Measurements from ENCODE around the gene SLC13A5. TPM values are rescaled to one million over a fixed set of nuclear protein-coding genes. Genes with fewer than 3 reads are reported as not detected.

Gene SLC13A5
- not detected for total RNA-seq

DNA sequence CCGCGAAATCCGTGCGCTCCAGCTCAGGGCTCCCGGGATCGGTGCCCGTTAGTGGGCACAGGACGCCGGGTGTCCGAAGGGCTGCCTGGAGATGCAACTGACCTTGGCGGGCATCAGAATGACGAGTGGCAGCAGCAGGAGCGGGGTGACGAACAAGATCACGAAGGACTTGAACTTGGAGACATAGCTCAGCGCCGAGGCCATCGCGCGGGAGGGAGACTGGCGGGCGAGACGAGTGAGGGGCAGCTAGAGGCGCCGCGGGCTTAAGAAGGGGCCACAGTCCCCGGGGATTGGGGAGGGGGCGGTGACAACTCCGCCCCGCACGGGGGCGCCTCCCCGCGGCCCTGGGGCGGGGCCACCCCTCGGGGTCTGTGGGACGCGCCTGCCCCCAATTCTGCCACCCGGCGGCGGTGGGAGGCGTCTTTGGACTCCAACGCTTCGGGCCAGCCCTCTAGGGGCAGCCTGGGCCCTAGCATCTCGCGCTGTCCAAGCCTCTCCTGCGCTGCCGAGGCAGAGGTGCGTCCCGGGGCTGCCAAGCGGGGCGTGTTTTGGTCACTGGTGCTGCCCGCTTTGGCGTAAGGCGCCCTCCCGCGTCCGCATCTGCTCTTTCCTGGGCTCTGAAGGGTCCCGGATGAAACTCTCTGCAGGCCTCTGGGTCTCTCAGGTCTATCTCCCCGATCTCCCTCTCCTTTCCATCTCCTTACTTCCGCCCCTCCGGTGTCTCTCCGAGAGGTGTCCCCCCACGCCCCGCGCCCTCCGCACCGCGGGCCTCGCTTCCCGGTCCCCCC, at the start of gene SLC13A5:
Gene SLC13A5 (minus strand): TSS at position 240 of the 788 bp plus-strand sequence. CDS start 36 bp downstream, at position 204.
- H3K4me1 ChIP-seq, result peaks cover 0 to 12% (median 3%) of the 10 kb centered on the region in 4 donors
- no peak within 1 kb of the TSS for H3K27ac ChIP-seq
- H3K27me3 ChIP-seq, result peaks cover 0 to 46% of the 10 kb centered on the region in 2 donors
- TF ChIP-seq POLR2A (IDR thresholded peaks at IDR 0.05) (no peak), EP300 (IDR thresholded peaks at IDR 0.05) (no peak)
- TF ChIP-seq, protein P1, sequence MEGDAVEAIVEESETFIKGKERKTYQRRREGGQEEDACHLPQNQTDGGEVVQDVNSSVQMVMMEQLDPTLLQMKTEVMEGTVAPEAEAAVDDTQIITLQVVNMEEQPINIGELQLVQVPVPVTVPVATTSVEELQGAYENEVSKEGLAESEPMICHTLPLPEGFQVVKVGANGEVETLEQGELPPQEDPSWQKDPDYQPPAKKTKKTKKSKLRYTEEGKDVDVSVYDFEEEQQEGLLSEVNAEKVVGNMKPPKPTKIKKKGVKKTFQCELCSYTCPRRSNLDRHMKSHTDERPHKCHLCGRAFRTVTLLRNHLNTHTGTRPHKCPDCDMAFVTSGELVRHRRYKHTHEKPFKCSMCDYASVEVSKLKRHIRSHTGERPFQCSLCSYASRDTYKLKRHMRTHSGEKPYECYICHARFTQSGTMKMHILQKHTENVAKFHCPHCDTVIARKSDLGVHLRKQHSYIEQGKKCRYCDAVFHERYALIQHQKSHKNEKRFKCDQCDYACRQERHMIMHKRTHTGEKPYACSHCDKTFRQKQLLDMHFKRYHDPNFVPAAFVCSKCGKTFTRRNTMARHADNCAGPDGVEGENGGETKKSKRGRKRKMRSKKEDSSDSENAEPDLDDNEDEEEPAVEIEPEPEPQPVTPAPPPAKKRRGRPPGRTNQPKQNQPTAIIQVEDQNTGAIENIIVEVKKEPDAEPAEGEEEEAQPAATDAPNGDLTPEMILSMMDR (IDR thresholded peaks at IDR 0.05), result peak in 1 of 5 experiments; percentile 13
- no peaks in the 10 kb centered on the region for H3K36me3 ChIP-seq
- peak within 1 kb of the TSS in 1 of 4 donors; percentile 35 for H3K4me3 ChIP-seq
- 2% methylated on average over 35 to 57 of the region's 71 CpGs for WGBS, 2 donors
- peaks cover 0 to 39% (median 0%) of the 10 kb centered on the region in 4 donors for H3K9me3 ChIP-seq
- DNase-seq (ENCODE audit: low spot score in 2 of 2), result no peak

DNA sequence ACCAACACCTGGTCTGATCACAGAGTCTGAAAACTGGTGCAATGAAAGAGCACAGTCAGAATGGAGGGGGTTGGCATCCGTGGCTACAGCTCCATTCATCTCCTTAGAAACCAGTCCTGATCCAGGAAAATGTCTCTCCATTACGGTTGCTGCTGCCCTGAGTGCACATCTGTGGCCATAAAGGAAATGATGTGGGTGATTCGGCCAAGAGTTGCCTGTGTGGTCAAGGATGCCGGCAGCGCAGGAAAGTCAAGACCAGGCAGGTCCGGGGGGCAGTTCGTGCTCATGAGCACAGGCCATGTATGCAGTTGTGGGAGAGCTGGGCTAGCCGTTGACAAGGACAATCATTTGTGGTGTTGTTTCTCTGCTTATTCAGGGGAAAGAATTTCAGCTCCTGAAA, 48.6 kb upstream of the SLC13A5 start:
- Histone ChIP-seq H3K4me1 (peaks cover 0 to 16% (median 3%) of the 10 kb centered on the region in 4 donors), H3K27ac (no peak overlapping the region), H3K36me3 (peaks cover 0 to 88% (median 14%) of the 10 kb centered on the region in 3 donors), H3K4me3 (no peak overlapping the region), H3K27me3 (no peaks in the 10 kb centered on the region), H3K9me3 (peaks cover 0 to 13% (median 0%) of the 10 kb centered on the region in 4 donors)
- DNase-seq (ENCODE audit: low spot score in 2 of 2), result no peak
- WGBS, 2 donors, result 81 to 82% methylated on average over 8 of the region's 8 CpGs
- TF ChIP-seq, protein P1 (IDR thresholded peaks at IDR 0.05), result no peak
- TF ChIP-seq POLR2A (IDR thresholded peaks at IDR 0.05) (no peak), EP300 (IDR thresholded peaks at IDR 0.05) (no peak)

DNA sequence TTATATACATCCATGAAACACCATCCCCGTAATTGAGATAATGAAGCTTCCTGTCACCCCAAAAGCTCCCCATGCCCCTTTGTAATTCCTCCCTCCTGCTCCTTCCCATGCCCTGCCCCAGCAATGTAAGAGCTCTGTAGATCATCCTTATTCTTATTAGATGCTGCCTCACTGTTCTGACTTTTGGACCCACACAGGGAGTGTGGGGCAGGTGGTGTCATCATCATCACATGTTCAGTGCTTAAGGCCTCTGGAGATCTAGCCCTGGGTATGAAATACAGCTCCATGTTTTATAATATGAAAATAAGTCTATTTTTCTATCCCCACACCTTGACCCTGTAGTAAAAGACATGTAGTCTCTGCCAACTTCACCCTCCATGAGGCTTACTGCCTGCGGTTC, 44.6 kb upstream of the SLC13A5 start:
- Histone ChIP-seq H3K9me3 (no peaks in the 10 kb centered on the region), H3K4me1 (peaks cover 0 to 49% (median 22%) of the 10 kb centered on the region in 4 donors), H3K27ac (no peak overlapping the region), H3K36me3 (peaks cover 0 to 48% (median 0%) of the 10 kb centered on the region in 3 donors), H3K4me3 (no peak overlapping the region), H3K27me3 (no peaks in the 10 kb centered on the region)
- no peak for TF ChIP-seq POLR2A (IDR thresholded peaks at IDR 0.05)
- TF ChIP-seq EP300 (IDR thresholded peaks at IDR 0.05), result no peak
- TF ChIP-seq, protein P1 (IDR thresholded peaks at IDR 0.05), result no peak
- 85 to 97% methylated on average over 2 of the region's 2 CpGs for WGBS, 2 donors
- no peak for DNase-seq (ENCODE audit: low spot score in 2 of 2)

DNA sequence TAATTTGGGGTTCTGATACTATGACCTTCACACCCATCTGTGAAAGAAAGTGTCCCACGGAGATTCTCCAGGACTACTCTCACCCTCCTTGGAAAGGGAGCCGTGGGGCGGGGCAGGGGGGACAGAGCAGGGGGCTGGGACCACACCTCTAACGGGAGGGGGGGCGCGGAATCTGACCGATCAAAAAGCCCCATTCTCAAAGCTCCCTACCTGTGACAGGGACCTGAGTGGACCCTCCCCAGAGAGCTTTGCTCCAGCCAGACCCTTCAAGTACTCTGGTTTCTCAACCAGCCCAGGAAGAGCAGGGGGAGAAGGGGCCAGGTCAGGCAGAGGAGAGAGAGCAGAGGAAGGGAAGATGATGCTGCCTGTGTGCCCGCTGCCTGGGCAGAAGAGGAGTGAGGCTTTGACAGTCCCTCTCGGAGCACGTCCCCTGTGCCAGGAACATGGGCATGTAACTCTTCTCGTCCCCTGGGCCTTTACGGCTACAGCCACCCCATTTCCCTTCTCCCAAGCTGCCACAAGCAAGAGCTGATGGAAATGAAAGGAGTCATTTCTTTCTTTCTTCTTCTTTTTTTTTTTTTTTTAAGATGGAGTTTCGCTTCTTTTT, 43.4 kb upstream of the SLC13A5 start:
- no peak for TF ChIP-seq EP300 (IDR thresholded peaks at IDR 0.05)
- TF ChIP-seq POLR2A (IDR thresholded peaks at IDR 0.05), result no peak
- TF ChIP-seq, protein P1 (IDR thresholded peaks at IDR 0.05), result no peak
- Histone ChIP-seq H3K9me3 (no peaks in the 10 kb centered on the region), H3K36me3 (peaks cover 0 to 36% (median 0%) of the 10 kb centered on the region in 3 donors), H3K4me3 (peak overlapping the region; percentile 31 to 72 (median 50)), H3K4me1 (peaks cover 0 to 59% (median 30%) of the 10 kb centered on the region in 4 donors), H3K27me3 (no peaks in the 10 kb centered on the region), H3K27ac (peak overlapping the region in 3 of 4 donors; percentile 80 to 92 (median 86))
- 65 to 67% methylated on average over 13 of the region's 13 CpGs for WGBS, 2 donors
- DNase-seq (ENCODE audit: low spot score in 2 of 2), result no peak

Measured in tibial nerve (tissue), 4 donors.